Upper lobe of right lung (tissue), 1 donor: ENCODE results near the gene NAA60. TPM values are rescaled to one million over a fixed set of nuclear protein-coding genes. Genes with fewer than 3 reads are reported as not detected.

ENCODE experiments used
- ATAC-seq: fragments of 200-7000 bp; cut with Tn5 transposase; one replicate; pipeline ENCODE4 v1.9.1; 2020; ENCODE audit warnings: mild to moderate bottlenecking, moderate library complexity
- DNase-seq: peaks from one replicate; pipeline ENCODE4 v3.0.0-alpha.2; 2020
- H3K27ac ChIP-seq: fragments of 200-600 bp; one replicate; pipeline ENCODE4 v1.8.0; 2022
- H3K27me3 ChIP-seq: fragments of 200-600 bp; one replicate; pipeline ENCODE4 v1.8.0; 2022; ENCODE audit warnings: mild to moderate bottlenecking
- H3K36me3 ChIP-seq: fragments of 200-600 bp; one replicate; pipeline ENCODE4 v1.8.0; 2022
- H3K4me1 ChIP-seq: fragments of 200-600 bp; one replicate; pipeline ENCODE4 v1.8.0; 2022
- H3K4me3 ChIP-seq: fragments of 200-600 bp; one replicate; pipeline ENCODE4 v1.8.0; 2022; ENCODE audit warnings: mild to moderate bottlenecking
- H3K9me3 ChIP-seq: fragments of 200-600 bp; one replicate; pipeline ENCODE4 v1.8.0; 2022
- intact Hi-C: fragments of 100-400 bp; cut with DNase I; formaldehyde crosslinking; loops from one replicate; pipeline ENCODE4 v1.11.0; 2022
- total RNA-seq: library from RNA; stranded (reverse); fragmentation: NEBNext Ultra II Directional; extraction: Animal tissue kit (Norgen Biotek cat#: 25700); gene quantifications from one replicate; pipeline ENCODE4 v1.2.1, GENCODE V29; 2021
- TF ChIP-seq, protein P1 (sequence below): fragments of 200-600 bp; IDR thresholded peaks from one replicate; pipeline ENCODE4 v1.8.0; 2022; ENCODE audit warnings: antibody characterized with exemption
- donor health status: DM: no; HTN: yes; CAD: no; lungs with severe emphysema.

NAA60 gene
- total RNA-seq, 1 donor from 2014 or later: 56.2 TPM

DNA sequence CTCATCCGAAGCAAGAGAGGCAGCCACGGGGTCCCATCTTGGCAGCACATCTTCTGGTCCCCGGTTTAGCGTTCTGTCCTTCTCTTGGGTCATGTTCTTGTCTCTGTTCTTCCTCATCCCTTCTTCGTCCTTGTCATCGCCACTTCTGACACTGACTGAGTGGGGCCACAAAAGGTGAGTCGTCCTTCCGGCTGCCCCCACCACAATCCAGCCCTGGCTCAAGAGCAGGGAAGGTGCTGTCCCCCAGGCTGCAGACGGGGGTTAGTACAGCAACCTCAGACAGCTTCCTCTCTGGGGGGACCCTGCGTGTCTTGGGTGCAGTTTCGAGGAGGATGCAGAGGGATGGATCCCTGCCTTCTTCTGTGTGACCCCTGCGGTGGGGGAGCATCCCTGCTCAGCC lies 21.8 kb downstream of the NAA60 start:
- Histone ChIP-seq H3K27me3 (no peaks in the 10 kb centered on the region), H3K4me1 (peaks cover 43% of the 10 kb centered on the region), H3K36me3 (peaks cover 14% of the 10 kb centered on the region), H3K9me3 (no peaks in the 10 kb centered on the region), H3K4me3 (no peak overlapping the region), H3K27ac (no peak overlapping the region)
- DNase-seq: no peak
- intact Hi-C loops: no loop called here
- TF ChIP-seq, protein P1, sequence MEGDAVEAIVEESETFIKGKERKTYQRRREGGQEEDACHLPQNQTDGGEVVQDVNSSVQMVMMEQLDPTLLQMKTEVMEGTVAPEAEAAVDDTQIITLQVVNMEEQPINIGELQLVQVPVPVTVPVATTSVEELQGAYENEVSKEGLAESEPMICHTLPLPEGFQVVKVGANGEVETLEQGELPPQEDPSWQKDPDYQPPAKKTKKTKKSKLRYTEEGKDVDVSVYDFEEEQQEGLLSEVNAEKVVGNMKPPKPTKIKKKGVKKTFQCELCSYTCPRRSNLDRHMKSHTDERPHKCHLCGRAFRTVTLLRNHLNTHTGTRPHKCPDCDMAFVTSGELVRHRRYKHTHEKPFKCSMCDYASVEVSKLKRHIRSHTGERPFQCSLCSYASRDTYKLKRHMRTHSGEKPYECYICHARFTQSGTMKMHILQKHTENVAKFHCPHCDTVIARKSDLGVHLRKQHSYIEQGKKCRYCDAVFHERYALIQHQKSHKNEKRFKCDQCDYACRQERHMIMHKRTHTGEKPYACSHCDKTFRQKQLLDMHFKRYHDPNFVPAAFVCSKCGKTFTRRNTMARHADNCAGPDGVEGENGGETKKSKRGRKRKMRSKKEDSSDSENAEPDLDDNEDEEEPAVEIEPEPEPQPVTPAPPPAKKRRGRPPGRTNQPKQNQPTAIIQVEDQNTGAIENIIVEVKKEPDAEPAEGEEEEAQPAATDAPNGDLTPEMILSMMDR: no peak
- no peak for ATAC-seq

DNA sequence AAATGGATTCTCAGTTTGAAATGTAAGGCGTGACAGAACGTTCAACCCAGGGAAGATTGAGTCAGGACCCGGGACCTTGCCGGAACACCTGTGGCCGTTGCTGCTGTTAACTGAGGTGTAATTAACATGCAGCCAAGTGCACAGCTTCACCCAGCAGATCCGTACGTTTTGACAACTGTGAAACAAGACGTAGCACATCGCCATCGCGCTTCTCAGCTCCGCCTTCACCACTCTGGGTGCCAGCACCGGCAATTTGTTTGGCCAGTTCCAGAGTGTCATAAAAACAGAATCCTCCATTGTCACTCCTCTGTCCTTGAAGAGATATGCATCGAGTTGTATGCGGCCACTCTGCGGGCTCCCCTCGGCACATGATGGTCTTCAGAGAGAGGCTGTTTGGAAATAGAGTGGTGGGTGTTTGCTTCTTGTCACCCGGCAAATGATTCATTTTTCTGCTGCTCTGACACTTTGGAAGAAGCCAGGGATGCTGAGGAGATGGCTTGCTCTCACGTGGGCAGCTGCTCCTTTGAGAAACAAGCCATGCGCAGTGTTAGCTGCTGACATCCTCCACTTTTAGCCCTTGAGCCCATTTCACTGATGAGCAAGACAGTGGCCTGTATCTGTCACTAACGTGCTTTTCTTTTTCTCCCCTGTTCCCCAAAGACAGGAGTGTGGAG lies 22.6 kb downstream of the NAA60 start:
- intact Hi-C loops: no loop called here
- no peaks in the 10 kb centered on the region for H3K9me3 ChIP-seq
- peaks cover 37% of the 10 kb centered on the region for H3K4me1 ChIP-seq
- H3K4me3 ChIP-seq: no peak overlapping the region
- H3K27me3 ChIP-seq: no peaks in the 10 kb centered on the region
- H3K36me3 ChIP-seq: peaks cover 14% of the 10 kb centered on the region
- TF ChIP-seq, protein P1: no peak
- H3K27ac ChIP-seq: no peak overlapping the region
- ATAC-seq: no peak
- no peak for DNase-seq

DNA sequence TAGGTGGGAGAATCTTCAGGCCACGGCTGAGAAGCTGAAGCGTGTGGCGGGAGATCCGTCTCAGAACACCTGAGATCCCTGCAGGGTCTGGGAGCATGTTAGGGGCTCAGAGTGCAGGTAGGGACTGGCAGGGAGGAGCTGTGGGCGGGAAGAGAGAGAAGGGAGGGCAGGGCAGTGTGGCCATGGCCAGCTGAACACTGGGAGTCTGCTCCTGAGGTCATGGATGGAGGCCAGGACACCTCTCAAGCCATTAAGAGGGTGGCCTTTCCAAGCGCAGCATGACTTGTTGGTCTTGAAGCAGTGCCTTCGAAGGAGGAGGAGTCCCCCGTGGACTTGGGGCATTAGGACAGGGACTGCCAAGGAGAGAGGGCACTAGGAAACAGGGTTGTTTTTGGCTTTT lies 23.7 kb downstream of the NAA60 start:
- DNase-seq: no peak

DNA sequence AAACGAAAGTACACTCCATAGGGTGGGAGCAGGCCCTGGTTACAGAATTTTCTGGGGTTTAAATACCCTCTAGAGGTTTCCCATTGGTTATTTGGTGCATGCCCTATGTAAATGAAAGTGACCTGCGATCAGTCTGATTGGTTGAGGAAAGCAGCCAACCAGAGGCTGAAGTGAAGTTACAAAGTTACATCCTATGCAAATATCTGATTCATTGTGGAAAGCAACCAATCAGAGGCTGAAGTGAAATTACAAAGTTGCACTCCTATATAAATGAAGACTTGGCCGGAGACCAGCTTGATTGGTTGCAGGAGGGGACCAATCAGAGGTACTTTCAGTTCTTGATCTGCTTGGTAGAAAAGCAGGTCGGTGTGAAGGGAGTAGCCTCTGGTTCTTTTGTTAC lies 24.4 kb downstream of the NAA60 start:
- Histone ChIP-seq H3K4me3 (no peak overlapping the region), H3K36me3 (peaks cover 15% of the 10 kb centered on the region), H3K27me3 (no peaks in the 10 kb centered on the region), H3K27ac (no peak overlapping the region), H3K4me1 (peaks cover 20% of the 10 kb centered on the region), H3K9me3 (no peaks in the 10 kb centered on the region)
- no peak for ATAC-seq
- DNase-seq: no peak
- intact Hi-C loops: no loop called here
- TF ChIP-seq, protein P1: no peak

More for the DNA sequence above, 23.7 kb downstream of the NAA60 start:
- ATAC-seq: peak; percentile 52
- Histone ChIP-seq H3K4me3 (no peak overlapping the region), H3K27me3 (no peaks in the 10 kb centered on the region), H3K9me3 (no peaks in the 10 kb centered on the region), H3K36me3 (peaks cover 14% of the 10 kb centered on the region), H3K4me1 (peaks cover 25% of the 10 kb centered on the region), H3K27ac (no peak overlapping the region)
- intact Hi-C loops: no loop called here
- TF ChIP-seq, protein P1: no peak

DNA sequence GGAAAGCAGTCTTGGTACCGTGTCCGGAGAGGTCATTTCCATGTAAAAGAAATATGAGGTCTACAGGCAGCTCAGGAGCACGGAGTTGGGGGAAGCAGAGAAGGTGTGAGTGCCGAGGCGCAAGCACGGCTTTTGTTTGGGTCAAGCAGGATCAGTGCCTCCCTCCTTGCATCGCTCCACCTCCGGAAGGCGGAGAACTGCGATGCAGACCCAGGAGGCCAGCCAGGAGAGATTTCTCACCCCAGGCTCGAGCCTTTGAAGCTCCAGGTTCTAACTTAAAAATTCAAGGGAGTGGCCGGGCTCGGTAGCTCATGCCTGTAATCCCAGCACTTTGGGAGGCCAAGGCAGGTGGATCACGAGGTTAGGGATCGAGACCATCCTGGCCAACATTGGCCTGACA lies 25.0 kb downstream of the NAA60 start:
- Histone ChIP-seq H3K4me3 (no peak overlapping the region), H3K36me3 (peaks cover 19% of the 10 kb centered on the region), H3K27ac (no peak overlapping the region), H3K4me1 (peaks cover 15% of the 10 kb centered on the region), H3K27me3 (no peaks in the 10 kb centered on the region), H3K9me3 (no peaks in the 10 kb centered on the region)
- intact Hi-C loops: no loop called here
- DNase-seq (no peak), ATAC-seq (no peak)
- TF ChIP-seq, protein P1: no peak

DNA sequence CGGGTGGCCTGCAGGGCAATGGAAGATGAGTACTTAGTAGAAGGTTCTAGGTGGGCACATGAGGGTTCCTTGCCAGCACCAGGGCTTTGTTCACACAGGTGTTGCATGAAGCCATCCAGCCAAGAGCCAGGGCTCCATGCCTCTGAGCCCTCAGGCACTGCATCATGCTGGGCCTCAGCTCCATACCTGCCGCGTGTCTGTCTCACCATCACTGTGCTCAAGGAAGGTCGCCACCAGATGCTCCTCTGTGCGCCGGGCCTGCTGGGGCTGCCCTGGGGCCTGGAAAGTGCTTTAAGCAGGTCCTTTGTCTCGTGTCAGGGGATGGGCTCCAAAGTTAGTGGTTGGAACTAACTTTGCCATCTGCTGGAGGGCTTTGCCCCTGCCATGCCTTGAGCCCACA lies 26.3 kb downstream of the NAA60 start:
- DNase-seq: no peak
- no peaks in the 10 kb centered on the region for H3K27me3 ChIP-seq
- no peak overlapping the region for H3K4me3 ChIP-seq
- H3K4me1 ChIP-seq: peaks cover 25% of the 10 kb centered on the region
- intact Hi-C loops: no loop called here
- no peak for ATAC-seq
- TF ChIP-seq, protein P1: no peak
- no peak overlapping the region for H3K27ac ChIP-seq
- peaks cover 19% of the 10 kb centered on the region for H3K36me3 ChIP-seq
- no peaks in the 10 kb centered on the region for H3K9me3 ChIP-seq
